HCT116 (cell line): Measurements from ENCODE around the gene SYTL2. TPM values are rescaled to one million over a fixed set of nuclear protein-coding genes. Genes with fewer than 3 reads are reported as not detected.
A peak's percentile ranks its signal among the peaks of the same experiment; 100 is the strongest.
"Not testable (repeated sequence)": the region's sequence is repeated elsewhere in the genome, so short reads cannot be mapped to it uniquely, and the experiment has no call there.

Experiments
- ATAC-seq: fragments of 200-7000 bp; cut with Tn5 transposase; 2 replicates; pipeline ENCODE4 v1.9.1; 2020; ENCODE audit warnings: mild to moderate bottlenecking, moderate library complexity
- BruUV-seq: library from RNA; stranded (reverse); fragments of 400-500 nt; replicated peaks from 2 replicates; lab custom pipeline; 2021; lab: Mats Ljungman, UMichigan
- CTCF ChIA-PET: fragments of 300-600 bp; sonication (Branson Sonifier 250); formaldehyde crosslinking; loops from one replicate; lab custom pipeline; 2021; ENCODE audit warnings: antibody characterized with exemption; lab: Charles Lee
- POLR2A ChIA-PET: fragments of 300-600, 350-600 bp; sonication (Branson Sonifier 250); formaldehyde crosslinking; loops from one replicate; lab custom pipeline; 2021; ENCODE audit warnings: antibody characterized with exemption; lab: Charles Lee
- RAD21 ChIA-PET, 2 experiments: fragments of 300-600 bp; sonication (Branson Sonifier 250); formaldehyde crosslinking; loops; one replicate each; lab custom pipeline; 2023; ENCODE audit warnings: low total read pairs in 2 of 2; ENCODE audit not compliant: uncharacterized antibody in 2 of 2, unreplicated experiment in 2 of 2, low non-redundant PET in 1 of 2; lab: Charles Lee
- DNase-seq: peaks from one replicate; pipeline ENCODE4 v3.0.0-alpha.2; 2010; ENCODE audit warnings: low read depth, low spot score
- H2AFZ ChIP-seq: fragments of 200-600 bp; shearing (Covaris generic), sonication (generic); 2 replicates; pipeline ENCODE4 v1.6.1; 2017; ENCODE audit warnings: low read depth, mixed run types, mixed read lengths, antibody characterized with exemption, low read length; ENCODE audit not compliant: poor library complexity, severe bottlenecking
- H3K27ac ChIP-seq: 2 replicates; pipeline ENCODE4 v1.5.1; 2012; ENCODE audit warnings: low read depth, low read length
- H3K27me3 ChIP-seq: fragments of 200-600 bp; sonication (generic); 2 replicates; pipeline ENCODE4 v1.6.1; 2016; ENCODE audit warnings: mixed run types, low read length, mixed read lengths; ENCODE audit not compliant: insufficient read depth
- H3K36me3 ChIP-seq, 2 experiments: fragments of 200-500 bp in 1 of 2; fragments of 200-600 bp in 1 of 2; sonication (Bioruptor generic) in 1 of 2; sonication (generic) in 1 of 2; 2 replicates each; pipeline versions ENCODE4 v1.5.1 to v1.6.1; 2014 to 2016; ENCODE audit warnings: low read length in 2 of 2, inconsistent platforms in 1 of 2, mixed read lengths in 1 of 2, mixed run types in 1 of 2; ENCODE audit not compliant: insufficient read depth in 2 of 2, control insufficient read depth in 1 of 2
- H3K4me1 ChIP-seq, 2 experiments: fragments of 200-600 bp in 1 of 2; sonication (generic) in 1 of 2; 2 replicates each; pipeline versions ENCODE4 v1.5.1 to v1.6.1; 2012 to 2017; ENCODE audit warnings: low read length in 2 of 2, inconsistent platforms in 1 of 2, mild to moderate bottlenecking in 1 of 2, mixed read lengths in 1 of 2, mixed run types in 1 of 2, moderate library complexity in 1 of 2; ENCODE audit not compliant: insufficient read depth in 2 of 2, control insufficient read depth in 1 of 2
- H3K4me2 ChIP-seq: fragments of 200-600 bp; sonication (generic); 2 replicates; pipeline ENCODE4 v1.6.1; 2017; ENCODE audit warnings: mixed run types, low read length, mixed read lengths
- H3K4me3 ChIP-seq, 2 experiments: fragments of 200-600 bp in 1 of 2; sonication (generic) in 1 of 2; replicated peaks in 1 of 2; 2 replicates each; pipeline ENCODE4 v1.5.1; 2011 to 2016; ENCODE audit warnings: low read length in 2 of 2, control low read depth in 1 of 2, low read depth in 1 of 2, mild to moderate bottlenecking in 1 of 2, mixed read lengths in 1 of 2, mixed run types in 1 of 2
- H3K79me2 ChIP-seq: fragments of 200-600 bp; sonication (generic); 2 replicates; pipeline ENCODE4 v1.6.1; 2017; ENCODE audit warnings: mild to moderate bottlenecking, mixed run types, low read length, moderate library complexity, mixed read lengths; ENCODE audit not compliant: insufficient read depth
- H3K9ac ChIP-seq: fragments of 200-600 bp; sonication (generic); 2 replicates; pipeline ENCODE4 v1.6.1; 2016; ENCODE audit warnings: low read length, mixed read lengths
- H3K9me2 ChIP-seq: fragments of 200-600 bp; sonication (generic), shearing (Covaris generic); 2 replicates; pipeline ENCODE4 v1.6.1; 2017; ENCODE audit warnings: mixed run types, mild to moderate bottlenecking, moderate library complexity; ENCODE audit not compliant: insufficient read depth
- H3K9me3 ChIP-seq, 2 experiments: fragments of 200-500 bp in 1 of 2; fragments of 200-600 bp in 1 of 2; sonication (Bioruptor generic) in 1 of 2; sonication (generic) in 1 of 2; 2 replicates each; pipeline ENCODE4 v1.6.1; 2014 to 2017; ENCODE audit warnings: low read length in 2 of 2, mixed read lengths in 2 of 2, inconsistent platforms in 1 of 2, low read depth in 1 of 2, mild to moderate bottlenecking in 1 of 2, mixed run types in 1 of 2, moderate library complexity in 1 of 2; ENCODE audit not compliant: control insufficient read depth in 1 of 2, insufficient read depth in 1 of 2
- H4K20me1 ChIP-seq: fragments of 200-600 bp; sonication (generic), shearing (Covaris generic); 2 replicates; pipeline ENCODE4 v1.6.1; 2017; ENCODE audit warnings: mixed run types, mild to moderate bottlenecking, moderate library complexity; ENCODE audit not compliant: insufficient read depth
- CEBPB ChIP-seq: IDR thresholded peaks from 2 replicates; pipeline ENCODE4 v1.6.1; 2012; ENCODE audit warnings: low read depth
- CTCF ChIP-seq, 3 experiments: fragments of 200-600 bp in 1 of 3; sonication (generic) in 1 of 3; IDR thresholded peaks in 2 of 3; conservative IDR thresholded peaks in 1 of 3; 2 replicates each; pipeline ENCODE4 v1.5.1; 2012 to 2017; ENCODE audit warnings: low read depth in 2 of 3, low read length in 2 of 3, antibody characterized with exemption in 1 of 3, borderline replicate concordance in 1 of 3, control low read depth in 1 of 3, mild to moderate bottlenecking in 1 of 3, mixed read lengths in 1 of 3, mixed run types in 1 of 3, moderate library complexity in 1 of 3; ENCODE audit not compliant: insufficient read depth in 1 of 3
- JUND ChIP-seq: IDR thresholded peaks from 2 replicates; pipeline ENCODE4 v1.6.1; 2012
- MAX ChIP-seq: IDR thresholded peaks from 2 replicates; pipeline ENCODE4 v1.6.1; 2012
- POLR2A ChIP-seq: IDR thresholded peaks from 2 replicates; pipeline ENCODE4 v1.7.0; 2011; ENCODE audit warnings: borderline replicate concordance; ENCODE audit not compliant: insufficient read depth, insufficient read length; ENCODE audit errors: extremely low read depth
- RAD21 ChIP-seq: IDR thresholded peaks from 2 replicates; pipeline ENCODE4 v1.6.1; 2012; ENCODE audit warnings: low read depth, mild to moderate bottlenecking
- SRF ChIP-seq: IDR thresholded peaks from 2 replicates; pipeline ENCODE4 v1.6.1; 2012; ENCODE audit warnings: low read depth
- TCF7L2 ChIP-seq: IDR thresholded peaks from 2 replicates; pipeline ENCODE4 v1.7.0; 2011; ENCODE audit warnings: borderline replicate concordance, inconsistent platforms; ENCODE audit not compliant: insufficient read depth, insufficient read length; ENCODE audit errors: extremely low read depth
- ZFX ChIP-seq: fragments of 450-650 bp; IDR thresholded peaks from 2 replicates; pipeline ENCODE4 v1.6.1; 2017
- intact Hi-C: fragments of 100-400 bp; cut with micrococcal nuclease; formaldehyde crosslinking; loops from 2 replicates; pipeline ENCODE4 v1.10.0; 2022
- total RNA-seq: library from RNA; stranded (reverse); gene quantifications from one replicate; pipeline ENCODE4 v1.2.1, GENCODE V29; 2021; ENCODE audit not compliant: unreplicated experiment

Gene SYTL2
- total RNA-seq, 1 experiment from 2014 or later: 12.6 TPM

- peak; percentile 28; the same call in 1 of the 2 replicates for TF ChIP-seq ZFX
- no peak for TF ChIP-seq JUND
- no peak for TF ChIP-seq SRF
- TF ChIP-seq TCF7L2: peak; percentile 47
- TF ChIP-seq CTCF (IDR thresholded peaks at IDR 0.05 in 2 of 3, conservative IDR thresholded peaks at IDR 0.05 in 1 of 3; ENCODE audit: borderline replicate concordance in 1 of 3, insufficient read depth in 1 of 3, low read depth in 2 of 3, low read length in 2 of 3): peak; percentile 56 to 91 (median 58)
- TF ChIP-seq POLR2A: no peak
These were observed 43.8 kb upstream of the SYTL2 start (continued) for GRCh38 chr11:85854557-85855340.

- peak overlapping the region; percentile 37; the same call in 1 of the 2 replicates for H3K9ac ChIP-seq
- H4K20me1 ChIP-seq: no peaks in the 10 kb centered on the region
- H3K36me3 ChIP-seq: no peaks in the 10 kb centered on the region
- peak overlapping the region; percentile 96 for H2AFZ ChIP-seq
- TF ChIP-seq CTCF (IDR thresholded peaks at IDR 0.05 in 2 of 3, conservative IDR thresholded peaks at IDR 0.05 in 1 of 3; ENCODE audit: borderline replicate concordance in 1 of 3, insufficient read depth in 1 of 3, low read depth in 2 of 3, low read length in 2 of 3) (no peak), MAX (no peak), RAD21 (no peak), POLR2A (no peak), ZFX (no peak), CEBPB (no peak)
- peak overlapping the region in 1 of 2 experiments; percentile 50; a peak in 3 of 4 replicates for H3K4me3 ChIP-seq
- CTCF ChIA-PET: interaction anchor here (0.7 to 2.2 kb wide), 11 partner anchors 12 to 754 kb away, joined by 3 to 23 read pairs (median 4); partner anchors contain the start of gene TMEM126A
- no peaks in the 10 kb centered on the region for H3K27me3 ChIP-seq
- no peaks in the 10 kb centered on the region for H3K79me2 ChIP-seq
- no peak for ATAC-seq
- intact Hi-C loops: loop anchor here (1.0 to 10.0 kb wide), 6 partner anchors 189 to 751 kb away; no protein-coding TSS in a partner anchor
- H3K4me1 ChIP-seq: peaks cover 2 to 14% of the 10 kb centered on the region in 2 experiments; a peak in 3 of 4 replicates
- H3K27ac ChIP-seq: no peak overlapping the region
- peak overlapping the region; percentile 84 for H3K4me2 ChIP-seq
- TSS peak; percentile 60 for BruUV-seq
- RAD21 ChIA-PET: interaction anchor here (0.6 to 0.9 kb wide), 6 partner anchors 10 to 380 kb away, joined by 3 to 6 read pairs (median 4); no protein-coding TSS in a partner anchor
- H3K9me3 ChIP-seq: no peaks in the 10 kb centered on the region
- no peak for DNase-seq
- no peaks in the 10 kb centered on the region; the same call in 1 of the 2 replicates for H3K9me2 ChIP-seq
- POLR2A ChIA-PET: interaction anchor here (0.7 kb wide), 1 partner anchor 76 kb away, joined by 5 read pairs; no protein-coding TSS in a partner anchor
These were observed 43.2 kb upstream of the SYTL2 start for GRCh38 chr11:85854212-85854556.

GRCh38 chr11:85853541-85853940 lies 42.6 kb upstream of the SYTL2 start:
- ATAC-seq, DNase-seq, H3K36me3 ChIP-seq, H4K20me1 ChIP-seq, H3K4me2 ChIP-seq, H3K9me2 ChIP-seq, H3K9ac ChIP-seq, H2AFZ ChIP-seq, BruUV-seq, H3K79me2 ChIP-seq, H3K27ac ChIP-seq, H3K4me3 ChIP-seq, RAD21 ChIA-PET, H3K9me3 ChIP-seq, H3K27me3 ChIP-seq: not testable (repeated sequence)
- POLR2A ChIA-PET: interaction anchor here (1.7 kb wide), 1 partner anchor 9 kb away, joined by 3 read pairs; no protein-coding TSS in a partner anchor
- CTCF ChIA-PET: interaction anchor here (0.9 kb wide), 1 partner anchor 340 kb away, joined by 3 read pairs; no protein-coding TSS in a partner anchor
- H3K4me1 ChIP-seq: peaks cover 2 to 14% of the 10 kb centered on the region in 2 experiments; a peak in 3 of 4 replicates
- intact Hi-C loops: loop anchor here (10.0 kb wide), 3 partner anchors 561 to 751 kb away; no protein-coding TSS in a partner anchor
